Activated naive CD4-positive, alpha-beta T cell treated with anti-CD3 and anti-CD28 coated beads for 36 hours (primary cell): ENCODE data around the gene PACSIN2. TPM values are rescaled to one million over a fixed set of nuclear protein-coding genes. Genes with fewer than 3 reads are reported as not detected.
A peak's percentile ranks its signal among the peaks of the same experiment; 100 is the strongest.
"Not testable (repeated sequence)": the region's sequence is repeated elsewhere in the genome, so short reads cannot be mapped to it uniquely, and the experiment has no call there.

Experiments used
- CTCF ChIA-PET: fragments of 350-600 bp; sonication (Branson Sonifier 250); formaldehyde crosslinking; loops from one replicate; lab custom pipeline; 2021; ENCODE audit warnings: antibody characterized with exemption; lab: Charles Lee
- DNase-seq: peaks from one replicate; pipeline ENCODE4 v3.0.0-alpha.2; 2020
- H3K27ac Mint-ChIP-seq: one replicate; pipeline ENCODE4 v1.8.0; 2021; ENCODE audit warnings: mild to moderate bottlenecking, mixed read lengths
- H3K27me3 Mint-ChIP-seq: one replicate; pipeline ENCODE4 v1.8.0; 2021; ENCODE audit warnings: low read depth, mixed read lengths
- H3K36me3 Mint-ChIP-seq: one replicate; pipeline ENCODE4 v1.8.0; 2021; ENCODE audit warnings: low read depth, mixed read lengths
- H3K4me1 Mint-ChIP-seq: one replicate; pipeline ENCODE4 v1.8.0; 2021; ENCODE audit warnings: low read depth, mixed read lengths
- H3K4me3 Mint-ChIP-seq: one replicate; pipeline ENCODE4 v1.8.0; 2021; ENCODE audit warnings: mild to moderate bottlenecking, moderate library complexity, mixed read lengths
- H3K9me3 Mint-ChIP-seq: one replicate; pipeline ENCODE4 v1.8.0; 2021; ENCODE audit warnings: mixed read lengths
- intact Hi-C: fragments of 100-400 bp; cut with micrococcal nuclease; formaldehyde crosslinking; loops from one replicate; pipeline ENCODE4 v1.15.1; 2023
- total RNA-seq, 2 experiments: library from RNA; stranded (reverse); gene quantifications; one replicate each; pipeline ENCODE4 v1.2.3, GENCODE V29; 2021

PACSIN2 gene
- total RNA-seq, 2 experiments from 2014 or later = 31.2 to 32.9 TPM

GRCh38 chr22:42925598-42925997 is 89.4 kb downstream of the PACSIN2 start:
- CTCF ChIA-PET = interaction anchor here (0.5 to 1.1 kb wide), 3 partner anchors 10 to 108 kb away, joined by 3 read pairs; no protein-coding TSS in a partner anchor
- H3K4me1 Mint-ChIP-seq = peaks cover 46% of the 10 kb centered on the region

GRCh38 chr22:42925031-42925430 is 89.9 kb downstream of the PACSIN2 start:
- H3K36me3 Mint-ChIP-seq, DNase-seq, intact Hi-C loops, H3K9me3 Mint-ChIP-seq, H3K27ac Mint-ChIP-seq, H3K4me3 Mint-ChIP-seq, H3K27me3 Mint-ChIP-seq: not testable (repeated sequence)
- peaks cover 48% of the 10 kb centered on the region for H3K4me1 Mint-ChIP-seq
- CTCF ChIA-PET = interaction anchor here (1.1 kb wide), 1 partner anchor 9 kb away, joined by 3 read pairs; no protein-coding TSS in a partner anchor

More at GRCh38 chr22:42925598-42925997, 89.4 kb downstream of the PACSIN2 start:
- Mint-ChIP-seq H3K4me3 (no peak overlapping the region), H3K27ac (no peak overlapping the region), H3K9me3 (no peaks in the 10 kb centered on the region), H3K36me3 (no peaks in the 10 kb centered on the region), H3K27me3 (no peaks in the 10 kb centered on the region)
- intact Hi-C loops = no loop called here
- no peak for DNase-seq

- no peak for DNase-seq
- peaks cover 44% of the 10 kb centered on the region for H3K4me1 Mint-ChIP-seq
- CTCF ChIA-PET = interaction anchor here (1.1 kb wide), 1 partner anchor 9 kb away, joined by 3 read pairs; no protein-coding TSS in a partner anchor
- H3K27me3 Mint-ChIP-seq = no peaks in the 10 kb centered on the region
- H3K9me3 Mint-ChIP-seq = no peaks in the 10 kb centered on the region
- H3K4me3 Mint-ChIP-seq = no peak overlapping the region
- intact Hi-C loops = no loop called here
- no peak overlapping the region for H3K27ac Mint-ChIP-seq
- H3K36me3 Mint-ChIP-seq = no peaks in the 10 kb centered on the region
These were observed 90.5 kb downstream of the PACSIN2 start for GRCh38 chr22:42924436-42924835.

GRCh38 chr22:42922374-42923191 is 92.4 kb downstream of the PACSIN2 start:
- H3K27ac Mint-ChIP-seq = no peak overlapping the region
- CTCF ChIA-PET = interaction anchor here (1.0 kb wide), 1 partner anchor 20 kb away, joined by 3 read pairs; no protein-coding TSS in a partner anchor

GRCh38 chr22:42920101-42920820 is 94.7 kb downstream of the PACSIN2 start:
- CTCF ChIA-PET = interaction anchor here (0.6 to 2.1 kb wide), 4 partner anchors 12 to 114 kb away, joined by 3 to 8 read pairs (median 6); no protein-coding TSS in a partner anchor
- H3K27me3 Mint-ChIP-seq = no peaks in the 10 kb centered on the region
- H3K4me1 Mint-ChIP-seq = peaks cover 41% of the 10 kb centered on the region
- no peaks in the 10 kb centered on the region for H3K36me3 Mint-ChIP-seq
- DNase-seq = no peak
- intact Hi-C loops = no loop called here
- no peak overlapping the region for H3K4me3 Mint-ChIP-seq
- no peaks in the 10 kb centered on the region for H3K9me3 Mint-ChIP-seq
- no peak overlapping the region for H3K27ac Mint-ChIP-seq

More at GRCh38 chr22:42922374-42923191, 92.4 kb downstream of the PACSIN2 start:
- intact Hi-C loops = no loop called here
- Mint-ChIP-seq H3K9me3 (no peaks in the 10 kb centered on the region), H3K27me3 (no peaks in the 10 kb centered on the region), H3K36me3 (no peaks in the 10 kb centered on the region), H3K4me3 (no peak overlapping the region), H3K4me1 (peaks cover 47% of the 10 kb centered on the region)
- DNase-seq = no peak

- H3K4me3 Mint-ChIP-seq = no peak overlapping the region
- no peaks in the 10 kb centered on the region for H3K9me3 Mint-ChIP-seq
- CTCF ChIA-PET = interaction anchor here (2.0 to 2.1 kb wide), 2 partner anchors 51 to 115 kb away, joined by 6 to 8 read pairs; no protein-coding TSS in a partner anchor
- no peaks in the 10 kb centered on the region for H3K36me3 Mint-ChIP-seq
- intact Hi-C loops = no loop called here
- peak; percentile 25 for DNase-seq
- H3K4me1 Mint-ChIP-seq = peaks cover 36% of the 10 kb centered on the region
- no peaks in the 10 kb centered on the region for H3K27me3 Mint-ChIP-seq
- no peak overlapping the region for H3K27ac Mint-ChIP-seq
These were observed 95.8 kb downstream of the PACSIN2 start for GRCh38 chr22:42919199-42919598.

GRCh38 chr22:42918500-42918899 is 96.4 kb downstream of the PACSIN2 start:
- H3K27ac Mint-ChIP-seq = no peak overlapping the region
- intact Hi-C loops = no loop called here
- no peak overlapping the region for H3K4me3 Mint-ChIP-seq
- CTCF ChIA-PET = interaction anchor here (2.0 to 2.1 kb wide), 2 partner anchors 51 to 115 kb away, joined by 6 to 8 read pairs; no protein-coding TSS in a partner anchor
- H3K4me1 Mint-ChIP-seq = peaks cover 33% of the 10 kb centered on the region
- H3K27me3 Mint-ChIP-seq = no peaks in the 10 kb centered on the region
- H3K36me3 Mint-ChIP-seq = no peaks in the 10 kb centered on the region
- H3K9me3 Mint-ChIP-seq = no peaks in the 10 kb centered on the region
- DNase-seq = no peak

GRCh38 chr22:42917358-42917757 is 97.6 kb downstream of the PACSIN2 start:
- DNase-seq, H3K9me3 Mint-ChIP-seq, H3K4me3 Mint-ChIP-seq, intact Hi-C loops, H3K27ac Mint-ChIP-seq, H3K36me3 Mint-ChIP-seq, H3K27me3 Mint-ChIP-seq, CTCF ChIA-PET: not testable (repeated sequence)
- H3K4me1 Mint-ChIP-seq = peaks cover 23% of the 10 kb centered on the region

- Mint-ChIP-seq H3K36me3 (peaks cover 4% of the 10 kb centered on the region), H3K27ac (no peak overlapping the region), H3K27me3 (no peaks in the 10 kb centered on the region), H3K4me3 (no peak overlapping the region), H3K4me1 (peaks cover 19% of the 10 kb centered on the region), H3K9me3 (no peaks in the 10 kb centered on the region)
- CTCF ChIA-PET = interaction anchor here (1.0 kb wide), 1 partner anchor 9 kb away, joined by 3 read pairs; no protein-coding TSS in a partner anchor
- intact Hi-C loops = no loop called here
- no peak for DNase-seq
These were observed 98.8 kb downstream of the PACSIN2 start for GRCh38 chr22:42915980-42916765.

- Mint-ChIP-seq H3K4me1 (peaks cover 14% of the 10 kb centered on the region), H3K27me3 (no peaks in the 10 kb centered on the region), H3K27ac (no peak overlapping the region), H3K9me3 (no peaks in the 10 kb centered on the region), H3K36me3 (peaks cover 6% of the 10 kb centered on the region), H3K4me3 (no peak overlapping the region)
- CTCF ChIA-PET = no interaction called here
- intact Hi-C loops = no loop called here
- DNase-seq = no peak
These were observed 100.4 kb downstream of the PACSIN2 start for GRCh38 chr22:42914511-42915076.

GRCh38 chr22:42913874-42914510 is 101.0 kb downstream of the PACSIN2 start:
- intact Hi-C loops = no loop called here
- DNase-seq = no peak
- peaks cover 9% of the 10 kb centered on the region for H3K4me1 Mint-ChIP-seq
- no peak overlapping the region for H3K27ac Mint-ChIP-seq
- CTCF ChIA-PET = interaction anchor here (1.0 kb wide), 1 partner anchor 47 kb away, joined by 3 read pairs; no protein-coding TSS in a partner anchor
- no peaks in the 10 kb centered on the region for H3K9me3 Mint-ChIP-seq
- no peak overlapping the region for H3K4me3 Mint-ChIP-seq
- H3K36me3 Mint-ChIP-seq = peaks cover 8% of the 10 kb centered on the region
- H3K27me3 Mint-ChIP-seq = no peaks in the 10 kb centered on the region
